Skeletal muscle tissue (tissue), 4 donors: ENCODE measurements around the gene OR1F1. TPM values are rescaled to one million over a fixed set of nuclear protein-coding genes. Genes with fewer than 3 reads are reported as not detected.
A peak's percentile ranks its signal among the peaks of the same experiment; 100 is the strongest.

Experiments used
- H3K27ac ChIP-seq: one replicate; pipeline ENCODE4 v1.7.0; 2013; ENCODE audit warnings: mild to moderate bottlenecking, low read depth, low read length, inconsistent platforms
- H3K27me3 ChIP-seq, 3 donors: one replicate each; pipeline ENCODE4 v1.7.0; 2013; ENCODE audit warnings: low read length in 3 of 3; ENCODE audit not compliant: control insufficient read depth in 3 of 3, insufficient read depth in 3 of 3
- H3K36me3 ChIP-seq, 3 donors: one replicate each; pipeline ENCODE4 v1.7.0; 2013; ENCODE audit warnings: low read length in 3 of 3; ENCODE audit not compliant: control insufficient read depth in 3 of 3, insufficient read depth in 3 of 3
- H3K4me1 ChIP-seq, 3 donors: one replicate each; pipeline ENCODE4 v1.7.0; 2013; ENCODE audit warnings: low read length in 3 of 3, mild to moderate bottlenecking in 3 of 3; ENCODE audit not compliant: control insufficient read depth in 3 of 3, insufficient read depth in 3 of 3
- H3K4me3 ChIP-seq, 3 donors: one replicate each; pipeline ENCODE4 v1.7.0; 2013; ENCODE audit warnings: low read length in 3 of 3
- H3K9ac ChIP-seq, 3 donors: one replicate each; pipeline ENCODE4 v1.7.0; 2013; ENCODE audit warnings: low read length in 3 of 3, mild to moderate bottlenecking in 3 of 3, moderate library complexity in 2 of 3, low read depth in 1 of 3
- H3K9me3 ChIP-seq, 3 donors: one replicate each; pipeline ENCODE4 v1.7.0; 2013; ENCODE audit warnings: low read length in 3 of 3; ENCODE audit not compliant: control insufficient read depth in 3 of 3
- total RNA-seq: library from RNA; depleted of rRNA; stranded (reverse); fragments of >200 nt; gene quantifications from one replicate; pipeline ENCODE4 v1.2.3, GENCODE V29; 2014
- donor health status: Osteomylitis.

OR1F1 gene
- total RNA-seq, 1 donor from 2014 or later = not detected

GRCh38 chr16:3183445-3184139 lies 4.4 kb upstream of the OR1F1 start:
- H3K4me1 ChIP-seq = peaks cover 5% of the 10 kb centered on the region in 3 donors
- H3K27me3 ChIP-seq = peaks cover 73 to 85% (median 81%) of the 10 kb centered on the region in 3 donors
- H3K27ac ChIP-seq = no peak overlapping the region
- H3K9ac ChIP-seq = no peak overlapping the region
- H3K36me3 ChIP-seq = no peaks in the 10 kb centered on the region
- no peak overlapping the region for H3K4me3 ChIP-seq
- H3K9me3 ChIP-seq = peaks cover 0 to 5% (median 0%) of the 10 kb centered on the region in 3 donors

GRCh38 chr16:3186946-3187690 lies 886 bp upstream of the OR1F1 start:
- H3K9ac ChIP-seq = no peak overlapping the region
- H3K27me3 ChIP-seq = peaks cover 76 to 89% (median 86%) of the 10 kb centered on the region in 3 donors
- no peak overlapping the region for H3K4me3 ChIP-seq
- H3K9me3 ChIP-seq = peaks cover 0 to 5% (median 0%) of the 10 kb centered on the region in 3 donors
- no peak overlapping the region for H3K27ac ChIP-seq
- peaks cover 12 to 14% (median 14%) of the 10 kb centered on the region in 3 donors for H3K4me1 ChIP-seq
- no peaks in the 10 kb centered on the region for H3K36me3 ChIP-seq

GRCh38 chr16:3188675-3188924 lies 596 bp downstream of the OR1F1 start:
- Histone ChIP-seq H3K36me3 (no peaks in the 10 kb centered on the region), H3K27ac (no peak overlapping the region), H3K9ac (no peak overlapping the region), H3K4me3 (no peak overlapping the region), H3K9me3 (peaks cover 0 to 5% (median 2%) of the 10 kb centered on the region in 3 donors), H3K27me3 (peaks cover 76 to 86% (median 86%) of the 10 kb centered on the region in 3 donors), H3K4me1 (peaks cover 7 to 14% (median 9%) of the 10 kb centered on the region in 3 donors)

GRCh38 chr16:3188925-3189825 lies 1.2 kb downstream of the OR1F1 start:
- Histone ChIP-seq H3K9ac (no peak overlapping the region), H3K27me3 (peaks cover 76 to 86% (median 86%) of the 10 kb centered on the region in 3 donors), H3K9me3 (peaks cover 0 to 5% (median 3%) of the 10 kb centered on the region in 3 donors), H3K36me3 (no peaks in the 10 kb centered on the region), H3K4me3 (peak overlapping the region in 2 of 3 donors; percentile 3 to 22), H3K27ac (no peak overlapping the region), H3K4me1 (peaks cover 7 to 14% (median 9%) of the 10 kb centered on the region in 3 donors)

GRCh38 chr16:3189869-3190268 lies 1.9 kb downstream of the OR1F1 start:
- Histone ChIP-seq H3K9ac (no peak overlapping the region), H3K4me1 (peaks cover 7 to 14% (median 9%) of the 10 kb centered on the region in 3 donors), H3K4me3 (no peak overlapping the region), H3K36me3 (no peaks in the 10 kb centered on the region), H3K27me3 (peaks cover 80 to 89% (median 87%) of the 10 kb centered on the region in 3 donors), H3K27ac (no peak overlapping the region), H3K9me3 (peaks cover 0 to 5% (median 3%) of the 10 kb centered on the region in 3 donors)

- no peak overlapping the region for H3K27ac ChIP-seq
- H3K9me3 ChIP-seq = peaks cover 0 to 3% (median 3%) of the 10 kb centered on the region in 3 donors
- no peak overlapping the region for H3K9ac ChIP-seq
- H3K4me3 ChIP-seq = no peak overlapping the region
- peaks cover 89 to 94% (median 92%) of the 10 kb centered on the region in 3 donors for H3K27me3 ChIP-seq
- H3K36me3 ChIP-seq = no peaks in the 10 kb centered on the region
- H3K4me1 ChIP-seq = peaks cover 7 to 14% (median 9%) of the 10 kb centered on the region in 3 donors
Measured at GRCh38 chr16:3190949-3191353, 2.9 kb downstream of the OR1F1 start.

- peaks cover 80 to 89% (median 82%) of the 10 kb centered on the region in 3 donors for H3K27me3 ChIP-seq
- peaks cover 0 to 3% (median 0%) of the 10 kb centered on the region in 3 donors for H3K9me3 ChIP-seq
- no peaks in the 10 kb centered on the region for H3K36me3 ChIP-seq
- H3K9ac ChIP-seq = no peak overlapping the region
- no peak overlapping the region for H3K27ac ChIP-seq
- H3K4me3 ChIP-seq = no peak overlapping the region
- peaks cover 7 to 14% (median 9%) of the 10 kb centered on the region in 3 donors for H3K4me1 ChIP-seq
Measured at GRCh38 chr16:3192476-3193019, 4.5 kb downstream of the OR1F1 start.

- Histone ChIP-seq H3K27ac (no peak overlapping the region), H3K9me3 (peaks cover 0 to 5% (median 0%) of the 10 kb centered on the region in 3 donors), H3K36me3 (no peaks in the 10 kb centered on the region), H3K4me1 (peaks cover 7 to 10% (median 9%) of the 10 kb centered on the region in 3 donors), H3K9ac (no peak overlapping the region), H3K4me3 (no peak overlapping the region), H3K27me3 (peaks cover 77 to 88% (median 78%) of the 10 kb centered on the region in 3 donors)
Measured at GRCh38 chr16:3193221-3194212, 5.5 kb downstream of the OR1F1 start.
